NCI-H1436 (cell line): ENCODE results near the gene ZNF624.
"Not testable (repeated sequence)": the region's sequence is repeated elsewhere in the genome, so short reads cannot be mapped to it uniquely, and the experiment has no call there.

Experiments used
- DNase-seq: peaks from one replicate; lab custom pipeline; 2025; lab: John Stamatoyannopoulos, UW

Gene ZNF624

GRCh38 chr17:16653367-16654041 is at the start of gene ZNF624:
Gene ZNF624, minus strand, starts transcription at chr17:16653850.
- peak; percentile 79 for DNase-seq

GRCh38 chr17:16697603-16698002 is 44.0 kb upstream of the ZNF624 start:
- not testable (repeated sequence) for DNase-seq

DNA sequence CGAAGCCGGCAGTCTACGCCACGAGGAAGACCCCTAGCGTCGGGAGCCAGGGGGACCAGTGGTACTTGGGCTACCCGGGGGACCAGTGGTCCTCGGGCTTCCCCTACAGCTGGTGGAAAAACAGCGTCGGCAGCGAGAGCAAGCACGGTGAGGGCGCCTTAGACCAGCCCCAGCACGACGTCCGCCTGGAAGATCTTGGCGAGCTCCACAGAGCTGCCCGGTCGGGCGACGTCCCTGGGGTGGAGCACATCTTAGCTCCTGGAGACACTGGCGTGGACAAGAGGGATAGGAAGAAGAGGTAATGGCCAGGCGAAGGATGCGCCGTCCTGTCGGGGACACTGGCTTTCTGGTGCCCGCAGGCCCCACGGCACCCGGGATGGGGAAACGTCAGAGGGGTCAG is 36.8 kb upstream of the ZNF624 start:
- not testable (repeated sequence) for DNase-seq

DNA sequence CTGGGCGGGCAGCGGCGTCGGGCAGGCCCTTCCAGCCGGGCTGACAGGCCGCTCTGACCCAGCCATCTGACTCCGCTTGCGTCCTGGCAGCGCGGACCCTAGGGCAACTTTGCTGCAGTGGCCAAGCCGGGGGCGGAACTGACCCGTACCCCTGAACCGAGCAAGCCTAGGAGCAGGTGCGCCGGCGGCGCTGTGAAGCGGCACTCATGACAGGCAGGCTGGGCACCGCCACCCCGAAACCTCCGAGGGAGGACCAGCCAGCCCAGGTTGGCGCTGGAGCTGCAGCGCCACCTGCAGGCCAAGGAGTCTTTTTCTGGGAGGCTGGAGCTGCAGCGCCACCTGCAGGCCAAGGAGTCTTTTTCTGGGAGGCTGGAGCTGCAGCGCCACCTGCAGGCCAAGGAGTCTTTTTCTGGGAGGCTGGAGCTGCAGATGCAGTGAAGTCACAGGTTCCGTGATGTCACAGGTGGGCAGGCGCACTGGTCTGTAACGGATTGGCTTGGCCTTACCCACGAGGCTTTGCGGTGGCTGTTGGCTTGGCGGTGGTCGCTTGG is 36.2 kb upstream of the ZNF624 start, which contains the start of gene CCDC144A:
Gene CCDC144A, plus strand, starts transcription at position 511 of the 551 bp plus-strand sequence. CDS start 160 bp downstream, outside the sequence.
- not testable (repeated sequence) for DNase-seq

GRCh38 chr17:16687151-16687550 is 33.5 kb upstream of the ZNF624 start:
- not testable (repeated sequence) for DNase-seq

GRCh38 chr17:16686019-16686418 is 32.4 kb upstream of the ZNF624 start:
- DNase-seq, result not testable (repeated sequence)

DNA sequence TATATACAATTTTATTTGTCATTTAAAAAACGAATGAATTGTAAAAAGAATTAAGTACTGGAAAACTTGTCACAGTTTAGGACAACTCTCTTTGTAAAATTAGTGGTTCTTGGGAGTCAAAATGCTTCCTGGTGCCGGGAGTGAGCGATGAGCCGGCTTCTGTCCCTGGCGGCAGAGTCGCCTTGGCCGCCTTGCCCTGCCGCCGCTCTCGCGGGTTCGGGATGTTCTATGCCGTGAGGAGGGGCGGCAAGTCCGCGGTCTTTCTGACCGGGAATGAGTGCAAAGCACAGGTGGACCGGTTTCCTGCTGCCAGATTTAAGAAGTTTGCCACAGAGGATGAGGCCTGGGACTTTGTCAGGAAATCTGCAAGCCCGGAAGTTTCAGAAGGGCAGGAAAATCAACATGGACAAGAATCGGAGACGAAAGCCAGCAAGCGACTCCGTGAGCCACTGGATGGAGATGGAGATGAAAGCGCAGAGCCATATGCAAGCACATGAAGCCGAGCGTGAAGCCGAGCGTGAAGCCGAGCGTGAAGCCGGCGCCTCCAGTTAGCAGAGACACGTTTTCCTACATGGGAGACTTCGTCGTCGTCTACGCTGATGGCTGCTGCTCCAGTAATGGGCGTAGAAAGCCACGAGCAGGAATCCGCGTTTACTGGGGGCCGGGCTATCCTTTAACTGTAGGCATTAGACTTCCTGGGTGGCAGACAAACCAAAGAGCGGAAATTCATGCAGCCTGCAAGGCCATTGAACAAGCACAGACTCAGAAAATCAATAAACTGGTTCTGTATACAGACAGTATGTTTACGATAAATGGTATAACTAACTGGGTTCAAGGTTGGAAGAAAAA is 29.9 kb upstream of the ZNF624 start:
- not testable (repeated sequence) for DNase-seq

GRCh38 chr17:16676676-16677268 is 23.1 kb upstream of the ZNF624 start:
- DNase-seq, result no peak

DNA sequence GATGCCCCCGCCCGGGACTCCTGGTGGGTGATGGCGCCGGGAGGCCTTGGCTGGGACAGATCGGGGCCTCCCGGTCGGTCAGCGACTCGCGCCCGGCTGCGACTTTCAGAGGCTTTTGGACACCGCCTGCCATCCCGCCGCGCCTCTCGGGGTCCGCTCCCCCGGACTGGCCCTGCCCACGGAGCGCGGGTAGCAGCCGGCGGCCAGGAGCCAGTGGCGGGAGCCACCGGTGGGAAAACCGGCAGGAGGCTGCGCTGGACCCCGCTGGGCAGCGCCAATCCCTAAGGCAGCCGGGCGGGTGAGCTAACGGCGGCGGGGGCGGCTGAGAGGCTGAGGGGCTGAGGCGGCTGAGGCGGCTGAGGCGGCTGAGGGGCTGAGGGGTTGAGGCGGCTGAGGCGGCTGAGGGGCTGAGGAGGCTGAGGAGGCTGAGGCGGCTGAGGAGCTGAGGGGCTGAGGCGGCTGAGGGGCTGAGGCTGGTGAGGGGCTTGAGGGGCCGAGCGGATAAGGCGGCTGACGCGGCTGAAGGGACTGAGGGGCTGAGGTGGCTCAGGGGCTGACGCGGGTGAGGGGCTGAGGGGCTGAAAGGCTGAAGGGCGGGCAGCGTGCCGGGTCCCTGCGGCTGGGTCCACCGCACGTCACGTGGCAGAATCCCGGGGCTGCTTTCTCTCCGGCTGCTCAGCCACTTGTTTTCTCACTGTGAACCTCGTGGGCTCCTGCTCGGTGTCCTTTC is 13.4 kb upstream of the ZNF624 start:
- DNase-seq, result not testable (repeated sequence)

GRCh38 chr17:16666553-16666906 is 12.9 kb upstream of the ZNF624 start:
- not testable (repeated sequence) for DNase-seq

- no peak for DNase-seq
Measured at GRCh38 chr17:16662936-16663335, 9.3 kb upstream of the ZNF624 start.

DNA sequence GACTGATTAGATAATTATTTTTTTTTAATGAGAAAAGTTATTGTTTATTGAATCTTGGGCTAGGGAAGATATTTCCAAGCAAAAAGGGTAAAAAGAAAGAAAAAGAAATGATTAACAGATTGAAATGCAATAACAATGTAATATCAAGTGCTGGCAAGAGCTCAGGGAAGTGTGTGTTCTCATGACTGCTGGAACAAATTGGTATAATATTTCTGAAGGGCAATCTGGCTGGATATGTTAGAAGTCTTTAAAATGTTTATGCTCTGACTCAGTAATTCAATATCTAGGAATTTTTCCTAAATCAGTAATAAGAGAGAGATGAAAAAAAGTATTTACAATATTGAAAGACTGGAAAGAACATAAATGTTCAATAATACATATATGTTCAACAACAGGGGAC is 7.6 kb upstream of the ZNF624 start:
- DNase-seq, result no peak

DNA sequence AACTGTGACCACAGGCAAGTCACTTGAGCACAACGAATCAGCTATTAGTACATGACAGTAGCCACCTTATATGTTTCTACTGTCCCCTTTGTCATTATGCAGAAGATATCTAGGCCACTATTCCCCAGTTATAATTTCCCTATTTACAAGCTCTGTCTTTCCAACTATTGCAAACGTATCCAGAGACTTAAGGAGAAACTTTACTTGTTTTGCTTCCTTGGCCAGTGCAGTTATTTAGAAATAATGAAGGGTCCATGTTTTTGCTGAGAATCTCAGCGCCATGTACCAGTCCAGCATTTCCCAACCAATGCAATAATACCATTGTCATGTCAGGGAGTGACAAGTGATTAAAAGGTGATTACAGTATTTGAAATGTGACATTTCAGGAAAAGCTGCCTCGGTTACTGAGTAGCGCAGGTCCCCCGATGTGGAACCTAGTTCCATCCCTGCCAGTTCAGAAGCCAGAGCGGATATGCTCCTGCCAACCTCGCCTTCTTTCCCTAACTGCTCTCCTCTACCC is 743 bp downstream of the ZNF624 start:
- DNase-seq, result no peak

GRCh38 chr17:16652252-16652651 is 1.4 kb downstream of the ZNF624 start:
- DNase-seq, result no peak

DNA sequence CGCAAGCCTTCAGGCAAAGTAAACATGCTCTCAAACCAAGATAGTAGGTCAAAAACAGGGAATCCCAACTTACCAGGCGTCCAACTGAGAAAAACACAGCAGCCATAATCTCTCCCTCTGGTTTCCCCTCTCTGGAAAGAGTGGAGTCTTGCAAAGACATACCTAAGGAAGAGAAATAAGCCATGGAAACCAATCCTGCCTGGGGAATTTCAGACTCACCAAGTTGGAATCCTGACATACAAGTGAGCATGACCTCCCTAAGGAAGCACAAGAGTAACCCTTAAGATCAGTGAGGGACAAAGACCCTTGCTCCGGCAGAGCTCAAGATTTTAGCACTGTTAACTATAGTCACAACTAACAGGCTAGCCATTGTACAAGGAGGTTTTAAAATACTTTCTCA is 4.1 kb downstream of the ZNF624 start:
- DNase-seq, result no peak

- DNase-seq, result no peak
Measured at GRCh38 chr17:16639438-16639837, 14.2 kb downstream of the ZNF624 start.

DNA sequence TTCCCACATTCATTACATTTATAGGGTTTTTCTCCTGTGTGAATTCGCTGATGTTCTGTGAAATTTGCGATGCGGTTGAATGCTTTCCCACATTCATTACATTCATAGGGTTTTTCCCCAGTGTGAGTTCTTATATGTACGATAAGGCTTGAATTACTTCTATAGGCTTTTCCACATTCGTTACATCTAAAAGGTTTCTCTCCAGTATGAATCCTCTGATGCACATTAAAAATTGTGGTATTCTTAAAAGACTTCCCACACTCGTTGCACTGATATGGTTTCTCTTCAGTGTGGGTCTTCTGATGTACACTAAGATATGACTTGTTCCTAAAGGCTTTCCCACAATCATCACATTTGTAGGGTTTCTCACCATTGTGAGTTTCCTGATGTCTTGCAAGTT is 30.4 kb downstream of the ZNF624 start:
- DNase-seq, result no peak

DNA sequence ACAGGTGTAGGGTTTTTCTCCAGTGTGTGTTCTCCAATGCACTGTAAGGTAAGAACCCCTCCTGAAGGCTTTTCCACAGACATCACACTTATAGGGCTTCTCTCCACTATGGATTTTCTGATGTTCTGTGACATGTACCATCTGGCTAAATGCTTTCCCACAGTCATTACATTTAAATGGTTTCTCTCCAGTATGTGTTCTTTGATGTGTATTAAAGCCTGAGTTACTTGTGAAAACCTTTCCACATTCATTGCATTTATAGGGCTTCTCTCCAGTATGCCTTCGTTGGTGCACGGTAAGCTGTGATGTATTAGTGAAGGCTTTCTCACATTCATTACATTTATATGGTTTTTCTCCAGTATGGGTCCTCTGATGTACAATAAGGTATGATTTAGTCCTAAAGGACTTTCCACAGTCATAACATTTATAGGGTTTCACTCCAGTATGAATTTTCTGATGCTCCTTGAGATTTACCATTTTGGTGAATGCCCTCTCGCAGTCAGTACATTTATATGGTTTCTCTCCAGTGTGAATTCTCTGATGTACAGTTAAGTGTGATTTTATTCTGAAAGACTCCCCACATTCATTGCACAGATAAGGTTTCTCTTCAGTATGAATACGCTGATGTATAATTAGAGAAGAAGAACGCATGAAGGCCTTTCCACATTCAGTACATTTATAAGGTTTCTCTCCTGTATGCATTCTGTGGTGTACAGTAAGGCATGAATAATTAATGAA is 30.9 kb downstream of the ZNF624 start:
- DNase-seq, result no peak

- no peak for DNase-seq
Measured at GRCh38 chr17:16617481-16618060, 36.1 kb downstream of the ZNF624 start.

DNA sequence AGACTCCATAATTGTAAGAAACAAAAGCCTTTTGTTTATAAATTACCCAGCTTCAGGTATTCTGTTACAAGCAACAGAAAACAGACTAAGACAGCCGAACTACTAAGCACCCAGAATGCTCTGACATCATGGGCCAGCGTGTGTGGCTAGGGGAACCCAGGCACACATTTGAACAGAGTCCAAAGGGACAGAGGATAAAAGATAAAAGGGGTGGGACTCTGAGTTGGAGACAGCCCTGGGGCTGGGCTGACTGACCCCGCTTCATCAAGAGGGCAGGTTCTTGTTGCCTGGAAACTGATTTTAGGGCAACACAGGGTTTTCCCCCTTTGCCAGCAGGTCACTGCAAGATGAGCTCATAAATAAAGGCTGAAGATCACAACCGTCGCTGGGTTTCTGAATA is 54.1 kb downstream of the ZNF624 start:
- no peak for DNase-seq
